Measurements from ENCODE around the gene AQP9.

The AQP9 gene

DNA sequence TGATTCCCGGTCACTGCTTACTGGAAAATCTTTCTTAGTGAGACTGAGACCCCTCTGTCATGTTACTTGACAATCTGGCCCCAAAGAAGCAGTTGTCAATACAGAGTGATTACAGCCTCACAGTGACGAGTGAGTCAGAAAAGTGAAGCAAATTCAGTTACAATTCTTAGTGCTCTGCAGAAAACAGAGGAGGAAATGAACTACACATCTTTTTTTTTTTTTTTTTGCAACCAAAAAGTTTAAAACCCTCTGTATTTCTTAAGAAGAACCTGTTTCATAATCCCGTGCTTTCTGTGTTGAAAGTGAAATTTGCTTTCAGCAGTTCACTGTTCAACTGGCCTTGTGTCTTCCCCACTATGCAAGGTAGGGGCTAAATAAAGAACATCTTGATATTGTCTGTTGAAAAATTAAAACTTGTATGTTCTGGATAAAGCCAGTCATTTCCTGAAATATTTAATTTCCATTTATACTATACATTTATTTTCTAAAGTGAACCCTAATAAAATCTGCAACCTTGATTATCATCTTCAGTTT is 1.9 kb downstream of the AQP9 start:
- DNase-seq (ENCODE audit: low read depth, low spot score), result no peak

DNA sequence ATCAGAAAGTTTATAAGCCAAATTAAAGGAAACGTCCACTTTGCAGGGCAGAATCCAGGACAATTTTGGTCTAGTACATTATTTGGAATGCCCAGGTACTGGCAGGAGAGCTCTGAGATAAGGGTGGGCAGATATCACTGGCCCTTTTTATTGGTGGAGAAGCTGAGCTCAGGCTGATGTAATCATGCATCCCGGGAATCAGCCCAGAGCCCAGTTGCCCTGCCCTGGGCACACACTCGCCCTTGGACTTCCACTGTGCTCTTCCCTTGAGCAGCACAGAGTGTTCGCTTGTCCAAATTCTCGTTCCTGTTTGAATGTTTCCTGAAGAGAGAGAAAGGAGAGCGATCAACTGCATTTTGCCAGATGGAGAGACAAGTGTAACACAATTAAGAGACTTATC is 3.7 kb downstream of the AQP9 start:
- no peak for DNase-seq (ENCODE audit: low read depth, low spot score)

- DNase-seq (ENCODE audit: low read depth, low spot score), result no peak
These were observed 4.8 kb downstream of the AQP9 start for GRCh38 chr15:58142827-58143461.

DNA sequence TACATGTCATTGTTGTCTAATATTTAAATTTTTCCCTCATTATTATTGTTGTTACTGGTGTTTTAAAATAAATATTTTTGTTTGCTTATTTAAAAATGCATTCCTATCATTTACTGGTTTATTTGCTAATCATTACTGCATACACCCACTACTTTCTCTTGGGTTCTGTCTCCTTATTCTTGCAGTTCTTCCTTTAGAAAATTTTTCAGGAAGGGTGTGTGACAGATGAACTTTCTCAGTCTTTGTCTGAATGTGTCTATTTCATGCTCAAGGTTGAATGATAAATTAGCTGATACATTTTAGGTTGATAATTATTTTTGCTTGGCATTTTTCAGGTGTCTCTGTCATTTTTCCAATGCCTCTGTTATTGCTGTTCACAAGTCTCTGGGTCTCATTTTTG is 7.4 kb downstream of the AQP9 start:
- DNase-seq (ENCODE audit: low read depth, low spot score), result no peak

- no peak for DNase-seq (ENCODE audit: low read depth, low spot score)
These were observed 8.0 kb downstream of the AQP9 start for GRCh38 chr15:58146211-58146610.

DNA sequence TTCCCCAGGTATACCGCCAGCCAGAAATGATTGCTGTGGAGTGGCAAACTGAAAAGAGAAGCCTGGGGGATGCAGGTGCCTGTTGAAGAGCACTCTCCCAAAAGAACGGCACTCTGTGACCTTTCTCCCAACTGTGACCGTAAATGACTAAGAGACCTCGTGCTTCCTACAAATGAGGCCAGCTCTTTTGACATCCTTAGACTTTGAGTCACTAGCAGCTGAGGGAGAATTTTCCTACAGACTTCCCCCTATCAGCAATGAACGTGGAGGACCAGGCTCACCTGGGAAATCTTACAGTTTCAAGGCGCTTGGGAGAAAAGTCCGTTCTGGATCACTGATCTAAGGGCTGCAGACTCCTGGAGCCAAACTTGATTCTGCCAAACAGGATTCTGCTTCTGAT is 8.6 kb downstream of the AQP9 start:
- no peak for DNase-seq (ENCODE audit: low read depth, low spot score)

DNA sequence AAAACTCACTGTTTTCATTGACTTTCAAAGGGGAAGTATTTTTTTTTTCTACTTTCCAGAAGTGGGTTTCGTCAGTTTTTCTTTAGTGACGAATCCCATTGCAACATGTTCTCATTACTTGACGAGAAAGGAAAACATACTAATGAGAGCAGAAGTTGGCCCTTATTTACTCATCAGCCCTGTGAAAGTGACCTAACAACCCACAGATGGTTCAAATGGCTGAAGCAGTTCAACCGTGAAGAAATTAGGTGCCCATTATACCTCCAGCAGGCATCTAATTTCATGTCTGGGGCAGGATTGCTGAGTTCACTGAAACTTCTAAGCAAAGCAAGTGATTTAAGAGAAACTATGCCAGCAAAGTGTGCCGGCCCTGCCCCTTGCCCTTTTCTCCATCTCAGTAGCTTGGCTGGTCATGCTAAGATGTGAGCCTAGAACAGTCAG is 9.0 kb downstream of the AQP9 start:
- DNase-seq (ENCODE audit: low read depth, low spot score), result no peak

GRCh38 chr15:58148120-58148519 is 9.9 kb downstream of the AQP9 start:
- DNase-seq (ENCODE audit: low read depth, low spot score), result no peak

GRCh38 chr15:58148633-58149445 is 10.7 kb downstream of the AQP9 start:
- DNase-seq (ENCODE audit: low read depth, low spot score), result no peak

DNA sequence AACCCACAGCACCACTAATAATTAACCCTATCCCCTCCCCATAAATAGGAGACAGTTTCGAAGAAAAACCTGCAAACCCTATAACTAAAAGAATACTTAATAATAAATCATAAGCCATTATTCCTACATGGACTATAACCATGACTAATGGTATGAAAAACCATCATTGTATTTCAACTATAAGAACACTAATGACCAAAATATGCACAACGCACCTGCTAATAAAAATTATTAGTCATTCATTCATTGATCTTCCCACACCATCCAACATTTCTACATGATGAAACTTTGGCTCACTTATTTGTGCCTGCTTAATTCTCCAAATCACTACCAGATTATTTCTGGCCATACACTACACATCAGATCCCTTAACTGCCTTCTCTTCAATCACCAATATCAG is 16.6 kb downstream of the AQP9 start:
- DNase-seq (ENCODE audit: low read depth, low spot score), result no peak

DNA sequence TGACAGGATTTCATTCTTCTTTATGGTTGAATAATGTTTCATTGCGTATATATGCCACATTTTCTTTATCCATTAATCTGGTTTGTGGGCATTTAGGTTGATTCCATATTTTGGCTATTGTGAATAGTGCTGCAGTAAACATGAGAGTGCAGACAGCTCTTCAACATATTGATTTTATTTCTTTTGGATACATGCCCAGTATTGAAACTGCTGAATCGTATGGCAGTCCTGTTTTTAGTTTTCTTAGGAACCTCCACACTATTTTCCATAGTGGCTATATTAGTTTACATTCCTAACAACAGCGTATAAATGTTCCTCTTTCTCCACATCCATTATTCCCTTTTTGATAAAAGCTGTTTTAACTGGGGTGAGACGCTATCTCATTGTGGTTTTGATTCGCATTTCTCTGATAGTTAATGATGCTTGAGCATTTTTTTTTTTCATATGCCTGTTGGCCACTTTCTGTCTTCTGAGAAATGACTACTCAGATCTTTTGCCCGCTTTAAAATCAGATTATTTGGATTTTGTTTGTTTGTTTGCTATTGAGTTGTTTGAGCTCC is 21.7 kb downstream of the AQP9 start:
- no peak for DNase-seq (ENCODE audit: low read depth, low spot score)

DNA sequence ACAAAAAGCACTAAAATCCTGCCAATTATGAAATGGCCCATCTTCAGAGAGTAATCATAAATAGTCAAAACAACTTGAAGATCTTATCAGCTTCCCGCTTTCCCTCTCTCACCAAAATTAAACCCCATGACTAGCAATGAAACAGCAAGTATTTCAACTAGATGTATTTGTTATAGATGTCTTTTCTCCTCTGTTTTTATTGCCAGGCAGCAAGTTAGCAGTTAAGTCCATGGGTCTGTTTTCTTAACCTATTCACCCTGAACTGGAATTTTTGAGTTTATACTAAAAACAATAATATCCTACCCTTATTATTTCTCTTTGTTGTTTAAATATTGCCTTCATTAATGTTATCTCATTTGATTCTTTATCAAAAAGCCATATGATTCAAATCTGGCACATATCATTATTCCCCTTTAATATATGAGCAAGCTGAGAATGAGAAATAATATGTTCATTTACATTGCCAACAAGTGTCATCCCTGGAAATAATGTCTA is 23.3 kb downstream of the AQP9 start:
- no peak for DNase-seq (ENCODE audit: low read depth, low spot score)

DNA sequence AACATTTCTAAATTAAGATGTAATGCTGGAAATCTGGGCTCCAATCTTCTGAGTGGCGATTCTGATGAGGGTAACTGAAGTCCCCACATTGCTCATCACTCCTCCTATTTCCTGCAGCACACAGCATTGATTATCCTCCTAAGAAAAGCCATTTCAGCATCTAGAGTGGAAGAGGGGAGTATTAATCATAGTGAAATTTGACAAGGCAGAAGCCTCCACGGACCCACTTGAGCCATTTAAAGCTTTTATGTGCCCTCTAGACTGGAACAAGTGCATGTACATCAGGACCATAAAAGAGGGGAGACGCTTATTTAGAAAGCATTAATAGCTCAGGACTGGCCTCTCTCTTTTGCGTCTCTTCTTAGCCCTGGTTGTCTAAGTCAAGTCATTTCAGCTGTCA is 25.8 kb downstream of the AQP9 start:
- no peak for DNase-seq (ENCODE audit: low read depth, low spot score)

- DNase-seq (ENCODE audit: low read depth, low spot score), result no peak
These were observed 26.7 kb downstream of the AQP9 start for GRCh38 chr15:58164926-58165325.

DNA sequence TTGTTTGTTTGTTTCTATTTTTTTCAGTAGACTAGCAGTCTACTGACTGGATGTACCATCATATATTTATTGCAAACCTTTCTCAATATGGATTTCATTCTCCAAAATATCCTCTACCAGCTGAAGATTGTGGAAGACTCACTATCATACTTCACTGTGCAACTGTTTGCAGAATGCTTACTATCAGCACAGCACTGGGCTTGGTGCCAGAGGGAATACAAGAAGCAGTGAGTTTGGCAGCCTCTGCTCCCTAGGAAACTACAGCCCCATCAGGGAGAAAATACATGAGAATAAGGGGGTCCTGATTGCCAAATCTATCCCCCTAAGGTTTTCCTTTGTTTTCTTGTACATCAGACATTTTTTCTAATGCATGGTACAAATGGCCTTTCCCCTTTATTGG is 27.5 kb downstream of the AQP9 start:
- DNase-seq (ENCODE audit: low read depth, low spot score), result no peak

DNA sequence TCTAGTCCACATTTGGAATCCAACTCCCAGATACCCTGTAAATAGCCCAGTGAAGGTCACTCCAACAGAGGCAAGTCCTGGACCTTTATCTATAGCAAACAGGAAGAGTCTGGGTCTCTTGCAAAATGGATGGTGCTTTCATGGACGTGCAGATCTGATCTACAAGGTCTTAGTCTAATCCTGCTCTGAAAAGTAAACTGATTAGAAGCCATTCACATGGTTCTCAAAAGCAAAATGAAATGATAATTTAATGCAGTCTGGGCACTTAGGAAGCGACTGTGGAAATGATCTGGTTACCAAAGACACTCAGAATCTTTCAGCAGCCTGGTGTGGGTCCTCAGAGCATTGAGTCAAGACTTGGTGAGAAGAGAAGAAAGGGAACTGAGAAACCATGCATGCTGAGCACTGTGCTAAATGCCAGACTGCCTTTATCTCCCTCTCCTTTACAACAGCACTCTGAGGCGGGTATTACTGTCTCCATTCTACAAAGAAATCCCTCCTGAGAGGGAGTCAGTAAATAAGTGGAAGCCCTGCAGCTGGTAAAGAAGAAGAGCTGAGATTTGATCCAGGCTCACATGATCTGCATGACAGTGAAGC is 29.0 kb downstream of the AQP9 start:
- no peak for DNase-seq (ENCODE audit: low read depth, low spot score)

DNA sequence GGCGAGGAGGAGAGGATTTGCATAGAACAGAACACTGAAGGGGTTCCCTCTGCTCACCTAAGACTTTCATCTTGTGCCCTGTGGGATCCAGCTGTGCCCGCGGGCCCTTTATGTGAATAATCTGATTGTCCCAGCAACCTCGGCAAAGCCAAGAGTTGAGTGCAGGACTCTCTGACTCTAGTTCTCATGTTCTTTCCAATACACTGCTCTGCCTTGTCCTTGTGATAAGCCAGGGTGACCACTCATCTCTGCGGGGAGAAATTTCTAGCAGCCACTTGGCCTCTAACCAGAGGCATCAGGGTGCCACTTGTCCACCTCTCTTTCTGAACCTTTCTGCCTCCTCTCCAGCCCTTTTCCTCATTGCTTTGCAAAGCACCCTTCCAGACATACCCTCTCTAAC is 31.8 kb downstream of the AQP9 start:
- no peak for DNase-seq (ENCODE audit: low read depth, low spot score)

- no peak for DNase-seq (ENCODE audit: low read depth, low spot score)
These were observed 33.4 kb downstream of the AQP9 start for GRCh38 chr15:58171476-58172061.

DNA sequence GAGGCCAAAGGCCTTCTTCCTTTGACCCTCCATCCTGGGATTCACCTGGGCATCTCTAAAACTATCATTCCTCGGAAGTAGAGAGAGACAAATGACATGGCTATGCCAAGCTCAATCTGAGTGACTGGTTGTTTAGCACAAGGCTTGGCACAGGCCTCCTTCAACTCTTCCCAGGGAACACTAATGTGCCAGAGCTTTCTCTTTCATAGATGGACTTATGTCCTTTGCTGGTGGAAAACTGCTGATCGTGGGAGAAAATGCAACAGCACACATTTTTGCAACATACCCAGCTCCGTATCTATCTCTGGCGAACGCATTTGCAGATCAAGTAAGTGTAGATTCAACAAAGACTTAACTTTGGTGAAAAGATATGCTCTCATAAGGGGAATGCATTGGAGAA is 36.5 kb downstream of the AQP9 start:
- DNase-seq (ENCODE audit: low read depth, low spot score), result no peak

DNA sequence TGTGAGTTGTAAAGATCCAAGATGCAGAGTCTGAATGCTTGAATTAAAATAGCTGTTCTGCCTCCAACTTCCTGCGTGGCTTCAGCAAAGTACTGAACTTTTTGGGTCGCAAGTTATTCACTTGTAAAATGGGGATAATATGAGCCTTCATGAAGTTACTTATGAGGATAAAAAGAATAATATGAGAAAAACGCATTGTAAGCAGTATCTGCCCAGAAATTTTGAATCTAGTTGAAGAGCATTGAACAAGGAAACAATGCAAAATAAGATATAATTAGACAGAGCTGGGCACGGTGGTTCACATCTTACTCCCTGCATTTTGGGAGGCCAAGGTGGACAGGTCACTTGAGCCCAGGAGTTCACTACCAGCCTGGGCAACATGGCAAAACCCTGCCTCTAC is 37.8 kb downstream of the AQP9 start:
- no peak for DNase-seq (ENCODE audit: low read depth, low spot score)

GRCh38 chr15:58178668-58179067 is 40.5 kb downstream of the AQP9 start:
- DNase-seq (ENCODE audit: low read depth, low spot score), result no peak

DNA sequence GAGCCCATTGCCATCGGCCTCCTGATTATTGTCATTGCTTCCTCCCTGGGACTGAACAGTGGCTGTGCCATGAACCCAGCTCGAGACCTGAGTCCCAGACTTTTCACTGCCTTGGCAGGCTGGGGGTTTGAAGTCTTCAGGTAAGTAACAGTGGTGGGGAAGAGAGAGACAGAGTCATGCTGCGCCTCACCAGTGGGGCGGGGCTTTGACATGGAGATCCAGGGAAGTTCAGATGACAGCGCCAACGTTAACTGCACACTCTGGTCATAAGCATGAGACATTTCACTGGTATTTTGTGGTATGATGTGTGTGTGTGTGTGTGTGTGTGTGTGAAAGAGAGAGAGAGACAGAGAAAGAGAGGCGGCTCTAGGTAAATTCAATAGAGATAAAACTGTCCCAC is 41.0 kb downstream of the AQP9 start:
- DNase-seq (ENCODE audit: low read depth, low spot score), result no peak
